GM08714 (cell line): ENCODE data around the gene UCP2.
"Not testable (repeated sequence)": the region's sequence is repeated elsewhere in the genome, so short reads cannot be mapped to it uniquely, and the experiment has no call there.

Source experiments
- H3K4me3 ChIP-seq: fragments of 200-500 bp; sonication (Bioruptor generic); 2 replicates; pipeline ENCODE4 v1.5.1; 2014; ENCODE audit warnings: mild to moderate bottlenecking, low read length, inconsistent platforms
- ZNF274 ChIP-seq: IDR thresholded peaks from 2 replicates; pipeline ENCODE4 v1.6.1; 2012; ENCODE audit warnings: mild to moderate bottlenecking, low read depth, low read length

UCP2 gene

DNA sequence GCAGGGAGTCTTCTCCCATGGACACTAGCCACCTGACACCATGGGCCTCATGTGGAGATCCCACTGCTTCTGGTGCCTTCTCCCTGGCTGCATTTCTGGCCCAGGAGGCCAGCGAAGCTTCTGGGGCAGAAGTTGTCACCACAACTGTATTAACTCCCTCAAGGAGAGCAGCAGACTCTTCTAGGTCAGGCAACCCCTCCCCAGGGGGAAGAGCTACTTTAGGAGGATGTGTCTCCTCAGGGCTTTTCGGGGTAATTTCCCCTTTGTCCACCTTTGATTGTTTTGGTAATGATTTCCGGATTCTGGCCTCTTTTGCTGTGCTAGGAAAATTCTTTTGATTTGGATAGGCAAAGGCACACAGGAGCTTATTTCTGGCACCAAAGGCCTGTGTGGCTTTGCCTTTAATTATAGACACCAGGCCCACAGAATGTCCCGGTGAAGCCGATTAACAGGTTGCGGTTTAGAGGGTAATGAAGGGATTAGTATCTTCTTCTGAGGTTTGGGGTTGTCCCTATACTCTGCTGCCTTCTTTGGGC, 8.9 kb upstream of the UCP2 start:
- TF ChIP-seq ZNF274 = no peak
- no peak overlapping the region for H3K4me3 ChIP-seq

DNA sequence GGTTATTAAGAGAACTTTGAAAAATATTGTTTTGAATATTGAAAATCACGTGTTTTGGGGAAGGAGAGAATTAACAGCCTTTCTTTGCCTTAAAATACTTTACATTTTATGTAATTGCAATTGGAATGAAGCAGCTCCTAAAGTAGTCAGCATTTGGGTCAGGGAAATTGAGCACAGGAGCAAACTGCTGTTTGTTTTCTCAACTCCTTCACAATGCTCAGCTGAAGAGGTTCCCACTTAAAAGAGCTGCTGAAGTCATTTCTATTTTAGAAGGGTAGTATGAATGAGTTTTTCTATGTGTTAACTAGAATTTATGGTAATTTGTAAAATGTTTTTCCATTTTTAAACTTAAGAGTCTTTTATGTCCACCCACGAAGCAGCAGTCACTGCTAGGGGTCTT, 8.1 kb upstream of the UCP2 start:
- no peak for TF ChIP-seq ZNF274

GRCh38 chr11:73989156-73989555, 6.5 kb upstream of the UCP2 start:
- no peak for TF ChIP-seq ZNF274
- no peak overlapping the region for H3K4me3 ChIP-seq

More for the DNA sequence above, 8.1 kb upstream of the UCP2 start:
- H3K4me3 ChIP-seq = no peak overlapping the region

GRCh38 chr11:73988227-73988626, 5.6 kb upstream of the UCP2 start:
- TF ChIP-seq ZNF274 = no peak
- no peak overlapping the region for H3K4me3 ChIP-seq

DNA sequence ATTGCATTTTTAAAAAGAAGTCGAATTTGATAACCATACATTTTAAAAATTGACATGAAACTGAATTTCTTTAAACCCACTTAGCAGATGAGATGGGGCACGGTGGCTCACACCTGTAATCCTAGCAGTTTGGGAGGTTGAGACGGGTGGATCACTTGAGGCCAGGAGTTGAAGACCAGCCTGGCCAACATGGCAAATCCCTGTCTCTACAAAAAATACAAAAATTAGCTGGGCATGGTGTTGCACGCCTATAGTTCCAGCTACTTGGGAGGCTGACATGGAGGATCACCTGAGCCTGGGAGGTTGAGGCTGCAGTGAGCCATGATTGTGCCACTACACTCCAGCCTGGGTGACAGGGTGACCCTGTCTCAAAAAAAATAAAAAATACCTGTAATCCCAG, 3.0 kb upstream of the UCP2 start:
- not testable (repeated sequence) for H3K4me3 ChIP-seq

GRCh38 chr11:73983741-73984538, 1.3 kb upstream of the UCP2 start:
- TF ChIP-seq ZNF274 = no peak
- peak overlapping the region; percentile 43; the same call in 1 of the 2 replicates for H3K4me3 ChIP-seq

GRCh38 chr11:73982990-73983740, 522 bp upstream of the UCP2 start:
- no peak for TF ChIP-seq ZNF274
- H3K4me3 ChIP-seq = peak overlapping the region; percentile 79; the same call in 1 of the 2 replicates

DNA sequence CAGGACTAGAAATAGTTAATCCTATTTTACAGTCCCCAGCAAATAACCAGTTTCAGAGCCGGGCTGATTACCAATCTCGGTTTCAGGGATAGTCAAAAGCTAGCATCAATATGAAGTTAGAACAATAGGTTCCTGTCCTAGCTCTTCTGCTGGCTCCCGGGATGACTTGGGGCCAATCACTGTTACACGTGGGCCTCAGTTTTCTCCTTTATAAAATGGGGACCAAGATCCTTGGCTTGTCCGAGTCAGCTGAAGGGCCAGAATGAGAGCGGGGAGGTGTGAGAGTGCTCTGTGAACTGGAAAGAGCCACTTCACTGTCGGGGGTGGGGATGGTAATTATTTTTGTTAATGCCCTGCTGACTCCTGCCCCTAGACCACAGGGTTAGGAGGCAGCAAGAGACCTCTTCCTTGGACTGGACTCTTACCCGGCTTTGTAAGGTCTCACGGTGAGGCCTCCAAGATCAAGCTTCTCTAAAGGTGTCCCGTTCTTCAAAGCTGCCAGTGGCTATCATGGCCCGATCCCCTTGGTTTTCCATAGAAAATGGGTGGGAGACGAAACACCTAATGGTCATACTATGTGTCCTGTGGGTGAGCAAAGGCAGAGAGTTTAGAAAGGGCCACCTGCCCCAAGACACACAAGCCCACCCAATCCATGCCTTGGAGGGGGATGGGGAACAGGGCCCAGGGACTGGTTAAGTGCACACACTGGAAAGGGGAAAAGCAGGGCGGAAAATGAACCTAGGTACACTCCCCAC, 1.4 kb downstream of the UCP2 start:
- TF ChIP-seq ZNF274 = no peak
- peak overlapping the region; percentile 80 for H3K4me3 ChIP-seq

GRCh38 chr11:73980001-73980961, 2.4 kb downstream of the UCP2 start:
- H3K4me3 ChIP-seq = peak overlapping the region; percentile 80; the same call in 1 of the 2 replicates
- TF ChIP-seq ZNF274 = no peak

DNA sequence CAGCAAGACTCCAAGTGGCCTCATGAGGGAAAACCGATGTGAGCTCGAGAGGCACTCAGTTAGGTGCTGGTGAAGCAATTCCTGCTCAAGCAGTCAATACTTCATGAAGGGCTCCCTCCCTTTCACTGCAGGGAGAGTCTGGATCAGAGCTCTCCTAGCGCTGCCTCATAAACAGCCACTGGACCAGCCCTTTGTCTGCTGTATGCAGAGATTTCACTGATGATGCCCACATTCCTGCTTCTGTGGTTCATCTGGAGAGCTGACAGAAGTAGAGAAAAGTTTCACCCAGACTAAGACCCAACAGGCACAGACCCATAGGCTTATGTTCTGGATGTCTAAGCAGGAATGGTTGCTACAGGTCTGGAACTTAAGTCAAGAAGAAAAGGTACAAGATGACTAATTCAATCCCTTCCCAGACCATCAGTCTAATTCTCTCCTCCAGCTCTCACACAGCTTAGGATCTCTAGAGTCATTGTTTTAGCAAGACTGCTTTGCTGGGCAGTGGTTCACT, 4.0 kb downstream of the UCP2 start:
- TF ChIP-seq ZNF274 = no peak
- no peak overlapping the region for H3K4me3 ChIP-seq

DNA sequence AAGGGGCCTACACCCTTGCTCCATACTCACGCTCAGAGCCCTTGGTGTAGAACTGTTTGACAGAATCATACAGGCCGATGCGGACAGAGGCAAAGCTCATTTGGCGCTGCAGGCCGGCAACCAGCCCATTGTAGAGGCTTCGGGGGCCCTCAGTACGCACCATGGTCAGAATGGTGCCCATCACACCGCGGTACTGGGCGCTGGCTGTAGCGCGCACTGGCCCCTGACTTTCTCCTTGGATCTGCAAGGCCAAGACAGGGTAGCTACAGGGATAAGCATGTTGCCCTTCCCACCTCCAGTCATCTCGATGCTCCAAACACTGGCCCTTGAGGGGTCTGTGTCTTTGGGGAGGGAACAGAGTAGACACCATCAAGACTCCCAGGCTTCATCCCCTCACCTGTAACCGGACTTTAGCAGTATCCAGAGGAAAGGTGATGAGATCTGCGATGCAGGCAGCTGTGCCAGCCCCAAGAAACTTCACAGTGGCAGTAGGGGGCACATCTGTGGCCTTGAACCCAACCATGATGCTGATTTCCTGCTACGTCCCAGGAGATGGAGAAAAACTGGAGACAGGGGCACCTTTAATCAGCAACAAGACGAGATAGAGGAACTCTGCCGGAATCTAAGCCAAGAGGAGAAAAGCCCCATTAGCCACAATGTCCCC, 4.7 kb downstream of the UCP2 start:
- TF ChIP-seq ZNF274 = no peak
- no peak overlapping the region for H3K4me3 ChIP-seq

DNA sequence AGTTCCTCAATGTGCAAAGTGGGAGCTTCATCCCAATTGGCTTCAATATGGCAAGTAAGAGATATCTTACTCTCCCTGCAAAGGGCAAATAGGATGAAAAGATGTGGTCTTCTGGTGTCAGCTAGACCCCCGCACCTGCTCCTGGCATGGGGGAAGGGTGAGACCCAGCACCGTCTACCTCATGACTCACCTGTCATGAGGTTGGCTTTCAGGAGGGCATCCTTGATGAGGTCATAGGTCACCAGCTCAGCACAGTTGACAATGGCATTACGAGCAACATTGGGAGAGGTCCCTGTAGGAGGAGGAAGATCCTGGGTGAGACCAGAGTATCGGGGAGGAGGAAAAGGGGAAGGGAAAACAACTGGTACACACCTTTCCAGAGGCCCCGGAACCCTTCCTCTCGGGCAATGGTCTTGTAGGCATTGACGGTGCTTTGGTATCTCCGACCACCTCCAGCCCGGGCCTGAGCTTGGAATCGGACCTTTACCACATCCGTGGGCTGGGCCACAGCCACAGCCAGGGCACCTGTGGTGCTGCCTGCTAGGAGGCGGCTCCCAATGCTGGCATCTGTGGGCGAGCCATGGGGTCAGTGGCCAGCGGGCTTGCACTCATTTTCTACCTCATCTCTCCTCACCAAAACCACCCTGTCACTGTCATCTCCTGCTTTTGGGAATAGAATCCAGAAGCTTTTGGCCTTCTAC, 6.0 kb downstream of the UCP2 start:
- no peak for TF ChIP-seq ZNF274
- H3K4me3 ChIP-seq = no peak overlapping the region
